Stimulated activated CD8-positive, alpha-beta memory T cell treated with anti-CD3 and anti-CD28 coated beads, Interleukin-15, amount 100 ng/mL, for 48 hours (primary cell): ENCODE measurements around the gene OR10A2.
"Not testable (repeated sequence)": the region's sequence is repeated elsewhere in the genome, so short reads cannot be mapped to it uniquely, and the experiment has no call there.

Experiments used
- DNase-seq, 2 donors: peaks; one replicate each; pipeline ENCODE4 v3.0.0-alpha.2; 2020; ENCODE audit warnings: low read depth in 2 of 2

Gene OR10A2

DNA sequence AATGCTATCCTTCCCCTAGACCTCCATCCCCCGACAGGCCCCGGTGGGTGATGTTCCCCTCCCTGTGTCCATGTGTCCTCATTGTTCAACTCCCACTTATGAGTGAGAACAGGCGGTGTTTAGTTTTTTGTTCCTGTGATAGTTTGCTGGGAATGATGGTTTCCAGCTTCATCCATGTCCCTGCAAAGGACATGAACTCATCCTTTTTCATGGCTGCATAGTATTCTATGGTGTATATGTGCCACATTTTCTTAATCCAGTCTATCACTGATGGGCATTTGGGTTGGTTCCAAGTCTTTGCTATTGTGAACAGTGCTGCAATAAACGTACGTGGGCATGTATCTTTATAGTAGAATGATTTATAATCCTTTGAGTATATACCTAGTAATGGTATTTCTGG is 24.9 kb downstream of the OR10A2 start:
- not testable (repeated sequence) for DNase-seq

DNA sequence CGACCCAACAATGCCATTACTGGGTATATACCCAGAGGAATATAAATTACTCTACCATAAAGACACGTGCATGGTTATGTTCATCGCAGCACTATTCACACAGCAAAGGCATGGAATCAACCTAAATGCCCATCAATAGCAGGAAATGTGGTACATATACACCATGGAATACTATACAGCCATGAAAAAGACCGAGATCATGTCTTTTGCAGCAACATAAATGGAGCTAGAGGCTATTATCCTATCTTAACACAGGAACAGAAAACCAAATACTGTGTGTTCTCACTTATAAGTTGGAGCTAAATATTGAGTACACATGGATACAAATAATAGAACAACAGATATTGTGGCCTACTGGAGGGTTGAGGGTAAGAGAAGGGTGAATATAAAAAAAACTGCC is 26.0 kb downstream of the OR10A2 start:
- no peak for DNase-seq

DNA sequence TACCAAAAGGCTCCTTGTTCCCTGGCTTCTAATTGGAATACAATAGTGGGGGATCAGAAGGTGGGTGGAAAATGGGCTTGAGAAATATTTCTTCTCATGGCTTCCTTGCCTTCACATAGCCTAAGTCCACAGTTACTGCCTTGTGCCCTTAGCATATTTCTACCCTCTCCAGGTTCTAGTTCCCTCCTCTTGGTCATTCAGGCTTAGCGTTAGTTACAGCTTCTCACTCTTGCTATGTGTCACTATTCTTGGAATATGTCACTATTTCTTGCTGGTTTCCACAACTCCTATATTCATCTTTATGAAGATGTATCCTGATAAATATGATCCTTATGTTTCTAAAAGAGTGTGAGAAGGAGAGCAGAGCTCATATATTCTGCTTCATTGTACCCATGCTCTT is 27.0 kb downstream of the OR10A2 start:
- DNase-seq, result no peak

DNA sequence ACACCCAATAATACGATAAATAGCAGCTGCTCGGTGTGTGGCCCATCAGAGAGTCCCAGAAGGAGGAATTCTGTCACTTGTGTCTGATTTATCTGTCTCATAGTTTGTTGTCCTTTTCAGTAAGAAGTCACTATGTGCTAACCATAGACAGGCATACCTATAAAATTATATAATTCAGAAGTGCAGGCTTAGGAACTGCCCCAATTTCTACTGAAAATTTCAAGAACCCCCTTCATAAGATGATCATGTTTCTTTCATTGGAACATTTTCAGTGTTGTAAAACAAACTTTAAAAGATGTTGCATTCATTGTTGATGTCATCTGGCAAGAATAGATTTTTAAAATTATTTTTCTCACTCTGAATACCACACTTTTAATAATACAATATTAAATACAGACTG is 29.5 kb downstream of the OR10A2 start, which contains the start of gene OR2D2:
OR2D2 (minus strand) TSS at position 101 of the 400 bp plus-strand sequence; CDS start at position 101, 0 bp downstream.
- DNase-seq, result no peak

DNA sequence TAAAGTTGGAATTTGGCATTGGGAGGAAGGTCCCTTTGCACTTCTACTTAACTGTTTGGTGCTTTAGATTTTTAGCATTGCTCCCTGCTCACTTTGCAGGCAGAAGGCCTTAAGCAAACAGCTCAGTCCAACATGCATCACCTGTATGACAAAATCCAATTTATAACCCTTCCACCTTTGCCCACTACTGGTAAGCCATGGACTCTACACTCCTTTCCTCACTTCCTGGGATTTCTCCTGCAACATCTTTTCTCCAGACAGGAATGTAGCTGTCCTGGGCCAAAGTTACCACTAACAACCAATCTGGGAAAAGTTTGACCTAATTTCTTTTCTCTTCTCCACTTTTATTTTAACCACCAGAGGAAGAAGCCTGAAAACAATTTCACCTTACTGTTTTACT is 31.2 kb downstream of the OR10A2 start:
- DNase-seq, result no peak

DNA sequence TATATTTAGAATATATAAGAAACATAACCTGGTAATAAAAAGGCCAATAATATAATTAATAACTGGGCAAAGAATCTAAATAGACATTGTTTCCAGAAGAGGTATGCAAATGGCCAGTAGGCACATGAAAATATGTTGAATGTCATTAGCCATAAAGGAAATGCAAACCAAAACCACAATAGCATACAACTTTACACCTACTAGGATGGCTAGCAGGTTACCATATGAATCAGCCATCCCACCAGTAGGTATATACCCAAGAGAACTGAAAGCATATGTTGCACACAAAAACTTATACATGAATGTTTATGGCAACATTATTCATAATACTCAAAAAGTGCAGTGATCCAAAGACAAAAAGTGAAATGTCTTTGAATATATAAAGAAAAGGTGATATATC is 32.2 kb downstream of the OR10A2 start:
- no peak for DNase-seq

DNA sequence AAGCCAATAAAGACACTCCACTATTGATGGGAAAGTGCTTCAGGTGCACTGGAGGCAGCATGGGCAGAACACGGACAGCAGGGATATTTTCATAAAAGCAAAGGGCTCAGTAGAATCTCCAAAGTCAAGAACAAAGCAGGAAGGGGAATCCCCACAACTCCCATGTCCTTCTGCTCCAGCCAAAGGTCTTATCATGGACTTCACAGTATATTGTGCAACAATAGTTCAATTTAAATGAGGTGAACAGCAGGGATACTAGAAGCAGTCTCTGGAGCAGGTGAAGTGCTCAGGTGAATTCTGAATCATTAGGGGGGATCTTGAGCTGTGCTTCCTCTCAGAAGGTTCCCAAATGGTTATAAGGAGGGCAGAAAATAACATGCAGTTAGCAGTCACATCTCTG is 36.1 kb downstream of the OR10A2 start:
- no peak for DNase-seq

DNA sequence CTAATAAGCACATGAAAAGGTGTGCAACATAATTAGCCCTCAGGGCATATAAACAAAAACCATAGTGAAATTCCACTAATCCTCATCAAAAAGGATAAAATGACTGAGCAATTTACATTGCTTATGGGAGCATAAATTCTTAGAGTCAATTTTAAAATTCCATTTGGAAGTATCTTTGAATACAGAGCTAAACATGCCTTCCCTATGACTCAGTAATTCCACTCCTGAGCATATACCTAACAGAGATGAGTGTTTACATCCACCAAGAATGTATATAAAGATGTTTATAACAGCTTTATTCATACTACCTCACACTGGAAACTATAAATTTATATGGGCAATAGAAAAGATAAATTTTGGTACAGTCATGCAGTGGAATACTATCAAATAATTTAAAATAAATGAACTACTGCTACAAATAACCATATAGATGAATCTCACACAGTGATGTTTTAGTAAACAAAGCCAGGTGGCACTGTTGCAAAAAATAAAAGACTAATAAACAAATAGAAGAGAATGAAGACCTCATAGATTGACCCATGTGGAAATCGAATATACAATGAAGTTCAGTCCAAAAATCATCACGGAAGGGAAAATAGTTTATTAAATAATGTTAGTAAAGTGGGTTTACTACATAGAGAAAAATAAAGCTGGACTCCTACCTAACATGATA is 37.6 kb downstream of the OR10A2 start:
- DNase-seq, result no peak

DNA sequence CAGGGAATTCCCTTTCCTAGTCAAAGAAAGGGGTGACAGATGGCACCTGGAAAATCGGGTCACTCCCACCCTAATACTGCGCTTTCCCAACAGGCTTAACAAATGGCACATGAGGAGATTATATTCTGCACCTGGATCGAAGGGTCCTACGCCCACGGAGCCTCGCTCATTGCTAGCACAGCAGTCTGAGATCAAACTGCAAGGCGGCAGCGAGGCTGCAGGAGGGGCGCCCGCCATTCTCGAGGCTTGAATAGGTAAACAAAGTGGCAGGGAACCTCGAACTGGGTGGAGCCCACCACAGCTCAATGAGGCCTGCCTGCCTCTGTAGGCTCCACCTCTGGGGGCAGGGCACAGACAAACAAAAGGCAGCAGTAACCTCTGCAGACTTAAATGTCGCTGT is 41.9 kb downstream of the OR10A2 start:
- not testable (repeated sequence) for DNase-seq

DNA sequence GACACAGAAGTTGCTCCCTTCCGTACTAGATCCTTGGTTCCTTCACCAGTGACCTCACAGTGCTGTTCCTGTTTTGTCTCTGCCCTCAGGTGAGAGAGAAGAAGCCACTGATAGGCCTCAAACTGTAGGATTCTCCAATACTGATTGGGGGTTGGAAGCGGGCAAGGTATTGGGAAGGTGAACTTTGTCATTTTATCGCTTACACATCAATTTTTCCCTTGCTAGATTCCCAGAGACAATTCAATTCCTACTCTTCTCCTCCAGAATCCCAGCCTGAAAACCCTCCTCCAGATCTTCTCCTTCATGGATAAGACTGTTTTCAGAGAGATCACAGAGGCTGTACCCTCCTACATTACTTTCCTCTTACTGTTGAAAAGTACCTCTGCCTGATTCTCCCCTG is 48.5 kb downstream of the OR10A2 start:
- no peak for DNase-seq

DNA sequence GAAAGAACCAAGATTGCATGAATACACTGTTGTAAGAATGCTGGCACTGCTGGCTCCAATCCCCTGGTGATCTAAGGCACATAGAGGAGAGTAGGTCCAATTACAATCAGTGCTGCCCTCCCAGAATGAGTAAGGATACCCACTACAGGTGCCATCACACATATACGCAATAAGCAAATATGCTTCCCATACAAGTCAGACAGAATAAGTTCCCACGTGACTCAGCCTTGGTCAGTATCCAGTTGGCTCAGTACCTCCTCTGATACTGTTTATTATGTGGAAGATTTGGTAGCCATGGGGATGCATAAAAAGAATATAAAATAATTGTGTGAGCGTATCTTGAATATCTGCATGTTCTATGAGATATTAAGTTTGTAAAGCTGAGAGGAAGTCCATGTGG is 49.1 kb downstream of the OR10A2 start:
- no peak for DNase-seq

DNA sequence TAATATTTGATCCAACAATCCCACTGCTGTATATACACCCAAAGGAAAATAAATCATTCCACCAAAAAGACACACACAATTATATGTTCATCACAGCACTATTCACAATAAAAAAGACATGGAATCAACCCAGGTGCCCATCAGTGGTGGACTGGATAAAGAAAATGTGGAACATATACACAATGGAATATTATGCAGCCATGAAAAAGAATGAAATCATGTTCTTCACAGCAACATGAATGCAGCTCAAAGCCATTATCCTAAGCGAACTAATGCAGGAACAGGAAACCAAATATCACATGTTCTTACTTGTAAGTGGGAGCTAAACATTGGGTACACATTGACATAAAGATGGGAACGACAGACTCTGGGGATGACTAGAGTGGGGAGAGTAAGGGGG is 56.8 kb downstream of the OR10A2 start:
- DNase-seq, result no peak

DNA sequence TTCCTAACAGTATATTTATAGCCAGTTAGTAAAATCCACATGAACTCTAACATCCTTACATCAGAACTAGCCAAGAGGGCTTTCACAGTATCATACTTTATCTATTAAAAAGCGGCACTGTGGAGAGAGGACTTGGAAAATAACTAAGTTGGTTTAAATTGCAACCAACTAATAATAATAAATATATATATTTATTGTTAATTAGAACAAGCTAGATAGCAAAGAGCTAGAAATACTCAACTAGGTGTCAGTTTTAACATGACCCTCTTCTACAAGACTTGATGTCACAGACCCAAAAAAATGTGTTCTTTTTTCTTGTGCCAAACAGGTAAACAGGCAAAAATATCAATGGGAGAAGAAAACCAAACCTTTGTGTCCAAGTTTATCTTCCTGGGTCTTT is 57.8 kb downstream of the OR10A2 start, which contains the start of gene OR2D3:
OR2D3 (plus strand) TSS at position 301 of the 400 bp plus-strand sequence; CDS start at position 301, 0 bp downstream.
- no peak for DNase-seq
